MM.1S (cell line): ENCODE measurements around the gene VWA1.

Experiments
- CTCF ChIP-seq: fragments of 300-600 bp; sonication (generic); IDR thresholded peaks from 2 replicates; pipeline ENCODE4 v1.5.1; 2016; ENCODE audit warnings: antibody characterized with exemption, low read length, mixed read lengths
- EZH2 ChIP-seq: fragments of 300-600 bp; sonication (generic); optimal IDR thresholded peaks from 2 replicates; pipeline ENCODE3; 2017; ENCODE audit warnings: low read depth, mild to moderate bottlenecking, antibody characterized with exemption, low read length, mixed read lengths

- TF ChIP-seq CTCF (no peak), EZH2 (no peak)
Measured at GRCh38 chr1:1435911-1436629, 580 bp downstream of the VWA1 start.
